SK-MEL-5 (cell line): ENCODE data around the gene TADA2B. TPM values are rescaled to one million over a fixed set of nuclear protein-coding genes. Genes with fewer than 3 reads are reported as not detected.
A peak's percentile ranks its signal among the peaks of the same experiment; 100 is the strongest.
"Not testable (repeated sequence)": the region's sequence is repeated elsewhere in the genome, so short reads cannot be mapped to it uniquely, and the experiment has no call there.

Experiments
- DNase-seq: peaks from one replicate; pipeline ENCODE4 v3.0.0-alpha.2; 2016; ENCODE audit warnings: low read depth, low spot score
- in situ Hi-C: cut with HindIII; loops from 2 replicates; pipeline ENCODE4 v1.10.0; 2016; ENCODE audit warnings: low sequenced_read_pairs, high pct_unique_total_duplicates, low pct_unique_long_range_greater_than_20kb
- total RNA-seq: library from RNA; depleted of rRNA; stranded (reverse); fragments of >200 nt; shearing (Covaris generic); gene quantifications from 2 replicates; pipeline ENCODE4 v1.2.3, GENCODE V29; 2014

The TADA2B gene
- total RNA-seq, 1 experiment from 2014 or later = 9.6 TPM

DNA sequence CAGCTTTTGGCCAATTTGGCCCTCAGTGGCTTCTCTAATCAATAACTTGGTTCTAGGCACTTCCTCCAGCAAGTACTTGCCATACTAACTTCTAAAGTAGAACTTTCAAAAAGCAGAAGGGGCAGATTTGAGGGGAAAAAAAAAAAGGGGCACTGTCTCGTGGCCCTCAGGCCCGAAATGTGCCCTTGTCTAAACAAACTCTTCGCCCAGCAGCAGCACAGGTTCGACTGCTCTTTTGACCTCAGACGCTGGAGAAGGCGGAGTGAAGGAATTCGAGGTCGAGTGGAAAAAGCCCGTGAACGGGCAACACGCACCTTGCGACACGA is 23.9 kb downstream of the TADA2B start:
- DNase-seq = no peak
- in situ Hi-C loops = no loop called here

DNA sequence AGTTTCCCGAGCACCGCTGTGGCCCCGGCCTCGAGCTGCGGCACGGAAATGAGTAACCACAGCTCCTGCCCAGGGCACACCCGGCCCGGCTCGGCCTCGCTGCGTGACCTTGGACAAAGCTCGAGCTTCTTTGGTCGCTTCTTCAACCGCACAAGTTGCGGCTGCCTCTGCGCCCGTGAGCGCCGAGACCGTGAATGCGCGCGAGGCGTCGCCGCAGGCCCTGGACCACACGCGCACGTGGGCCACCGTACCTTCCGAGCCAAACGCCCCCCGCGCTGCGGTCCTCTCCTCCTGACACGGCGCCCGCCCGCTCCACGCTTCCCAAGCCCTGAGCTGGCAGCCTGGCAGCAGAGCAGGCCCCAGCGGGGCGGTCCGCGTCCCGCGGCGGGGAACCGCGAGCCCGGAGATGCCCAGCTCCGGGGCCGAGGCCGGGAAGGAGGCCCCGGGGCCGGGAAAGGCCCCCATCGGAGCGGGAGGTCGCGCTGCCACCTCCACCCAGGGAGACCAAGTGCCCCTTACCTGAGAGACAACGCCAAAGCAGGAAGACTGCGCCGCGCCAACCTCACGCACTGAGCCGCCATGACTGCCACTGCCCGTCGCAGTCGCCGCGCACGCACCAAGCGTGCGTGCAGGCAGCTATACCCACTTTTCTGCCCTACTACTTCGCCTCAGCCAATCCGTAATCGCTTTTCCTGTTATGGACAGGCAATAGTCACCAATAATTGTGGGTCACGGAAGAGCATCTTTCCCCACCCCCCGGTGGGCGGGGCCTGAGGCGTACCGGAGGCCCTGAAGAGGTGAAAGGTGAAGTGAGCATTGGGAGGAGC is 24.5 kb downstream of the TADA2B start, which contains the start of gene GRPEL1:
GRPEL1 (minus strand) TSS at position 613 of the 827 bp plus-strand sequence; CDS start at position 581, 32 bp downstream.
- in situ Hi-C loops = no loop called here

GRCh38 chr4:7068279-7068842 is 25.2 kb downstream of the TADA2B start:
- in situ Hi-C loops = no loop called here
- DNase-seq = no peak

More for the DNA sequence above, 24.5 kb downstream of the TADA2B start, which contains the start of gene GRPEL1:
- DNase-seq = peak; percentile 99

GRCh38 chr4:7068883-7069282 is 25.7 kb downstream of the TADA2B start:
- DNase-seq = no peak
- in situ Hi-C loops = no loop called here

DNA sequence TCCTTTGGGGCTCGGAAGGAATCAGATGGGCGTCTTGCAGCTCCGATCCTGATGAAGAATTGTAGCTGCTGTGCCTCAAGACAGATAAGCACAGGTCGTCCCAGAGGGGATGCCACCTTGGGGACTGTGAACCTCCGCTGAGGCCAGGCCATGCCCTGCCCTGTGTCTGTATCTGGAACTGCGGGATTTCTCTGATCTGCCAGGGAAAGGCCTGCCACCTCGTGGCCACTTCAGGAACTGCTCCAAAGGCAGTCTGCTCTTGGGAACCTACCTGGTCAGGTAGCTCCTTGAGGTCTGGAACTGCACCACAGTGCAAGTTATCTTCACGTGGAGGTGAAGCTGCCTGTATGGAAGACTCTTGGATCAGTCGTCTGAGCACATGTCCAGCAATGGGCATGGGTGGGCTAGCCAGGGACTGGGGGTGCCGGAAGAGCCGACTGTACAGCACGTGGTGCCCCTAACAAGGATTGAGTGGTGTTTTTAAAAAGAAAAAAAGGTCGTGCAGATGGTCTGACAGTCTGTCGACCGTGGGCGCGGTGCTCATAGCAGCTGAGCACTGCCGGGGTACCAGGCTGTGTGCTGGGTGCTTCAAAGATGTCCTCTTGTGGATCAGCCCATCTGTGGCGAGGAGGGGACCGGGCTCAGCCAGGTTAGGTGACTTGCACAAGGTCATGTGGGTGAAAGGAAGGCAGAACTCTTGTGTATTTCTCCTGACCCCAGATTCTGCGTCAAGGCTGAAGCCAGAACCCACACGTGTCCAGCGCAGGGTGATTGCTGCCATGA is 27.7 kb downstream of the TADA2B start:
- DNase-seq = peak; percentile 76
- in situ Hi-C loops = no loop called here

DNA sequence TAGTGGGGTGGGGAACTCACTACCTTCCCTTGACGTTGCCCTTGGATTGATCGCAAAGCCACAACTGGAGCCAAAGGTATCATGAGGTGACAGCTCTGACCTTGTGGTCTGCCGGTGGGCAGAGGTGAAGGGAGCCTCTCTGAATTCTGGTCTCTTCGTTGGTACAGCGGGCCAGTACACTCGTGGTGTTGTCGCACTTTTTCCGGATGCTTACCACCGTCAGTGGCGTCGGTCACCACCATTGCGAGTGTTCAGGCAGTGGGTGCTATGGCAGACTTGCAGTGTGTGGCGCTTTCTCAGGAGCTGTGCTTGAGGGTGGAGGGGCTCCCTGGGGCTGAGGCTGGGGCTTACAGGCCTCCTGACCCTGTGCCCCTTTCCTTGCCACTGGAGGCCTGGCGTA is 29.9 kb downstream of the TADA2B start:
- in situ Hi-C loops = no loop called here
- DNase-seq = no peak

- in situ Hi-C loops = no loop called here
- DNase-seq = peak; percentile 82
Measured at GRCh38 chr4:7073526-7074390, 30.6 kb downstream of the TADA2B start.

DNA sequence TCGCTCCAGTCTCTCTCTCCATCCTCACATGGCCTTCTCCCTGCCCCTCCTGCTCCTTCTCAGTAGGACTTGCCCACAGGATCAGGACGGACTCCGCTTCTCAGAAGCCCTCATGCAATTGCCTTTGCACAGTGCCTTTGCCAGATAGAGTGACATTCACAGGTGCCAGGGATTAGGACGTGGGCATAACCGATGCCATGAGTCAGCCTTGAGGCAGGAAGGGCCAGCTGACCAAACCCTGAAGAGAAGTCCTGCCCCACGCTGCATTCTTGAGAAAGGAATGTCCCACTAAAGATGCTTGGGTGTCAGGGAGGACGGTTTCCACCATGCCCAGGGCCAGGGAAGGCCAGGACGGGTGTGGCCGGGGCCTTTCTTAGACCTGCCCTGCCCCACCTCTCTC is 31.3 kb downstream of the TADA2B start:
- in situ Hi-C loops = no loop called here

DNA sequence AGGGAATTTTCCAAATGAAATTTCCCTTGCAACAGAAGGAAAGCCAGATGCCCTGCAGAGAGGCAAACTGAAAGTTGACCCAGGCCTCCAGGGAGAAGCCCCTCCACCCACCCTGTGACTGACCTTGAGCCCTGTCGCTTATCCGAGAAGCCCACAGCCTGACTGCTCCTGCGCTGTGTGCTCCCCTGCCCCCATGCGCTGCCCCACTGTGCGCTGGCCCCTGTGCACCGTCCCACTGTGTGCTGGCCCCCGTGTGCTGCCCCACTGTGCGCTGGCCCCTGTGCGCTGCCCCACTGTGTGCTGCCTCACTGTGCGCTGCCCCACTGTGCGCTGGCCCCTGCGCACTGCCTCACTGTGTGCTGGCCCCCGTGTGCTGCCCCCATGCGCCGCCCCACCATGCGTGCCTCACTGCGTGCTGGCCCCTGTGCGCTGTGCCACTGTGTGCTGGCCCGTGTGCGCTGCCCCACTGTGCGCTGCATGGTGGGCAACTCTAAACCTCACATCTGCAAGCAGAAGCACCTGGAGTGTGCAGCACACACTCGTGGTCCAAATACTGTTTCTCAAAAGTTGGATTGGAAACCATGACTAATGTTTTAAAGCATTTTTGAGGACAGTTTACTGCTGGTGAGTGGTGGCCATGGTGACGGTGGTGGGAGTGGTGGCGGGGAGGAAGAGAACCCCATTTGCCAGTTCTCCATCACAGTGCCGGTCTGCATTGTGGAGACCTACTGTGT is 33.0 kb downstream of the TADA2B start:
- no peak for DNase-seq
- in situ Hi-C loops = no loop called here

More for the DNA sequence above, 31.3 kb downstream of the TADA2B start:
- DNase-seq = no peak

DNA sequence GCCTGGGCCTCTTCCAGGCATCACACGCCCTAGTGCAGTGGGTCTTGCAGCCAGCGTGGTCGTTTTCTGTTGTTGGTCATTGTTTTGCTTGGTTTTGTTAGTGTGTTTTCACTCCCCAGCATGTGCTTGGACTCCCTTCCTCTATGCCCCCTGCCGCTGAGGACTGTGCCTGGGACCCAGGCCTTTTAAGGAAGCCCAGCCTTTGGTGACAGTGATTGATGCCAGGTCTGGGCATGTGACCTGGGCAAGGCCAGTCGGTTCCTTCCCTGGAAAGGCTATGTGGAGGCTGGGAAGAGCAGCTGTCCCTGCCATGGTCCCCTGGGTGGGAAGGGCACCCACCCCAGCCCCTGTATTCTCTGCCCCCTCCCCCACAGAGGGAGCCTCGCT is 33.5 kb downstream of the TADA2B start:
- in situ Hi-C loops = no loop called here

DNA sequence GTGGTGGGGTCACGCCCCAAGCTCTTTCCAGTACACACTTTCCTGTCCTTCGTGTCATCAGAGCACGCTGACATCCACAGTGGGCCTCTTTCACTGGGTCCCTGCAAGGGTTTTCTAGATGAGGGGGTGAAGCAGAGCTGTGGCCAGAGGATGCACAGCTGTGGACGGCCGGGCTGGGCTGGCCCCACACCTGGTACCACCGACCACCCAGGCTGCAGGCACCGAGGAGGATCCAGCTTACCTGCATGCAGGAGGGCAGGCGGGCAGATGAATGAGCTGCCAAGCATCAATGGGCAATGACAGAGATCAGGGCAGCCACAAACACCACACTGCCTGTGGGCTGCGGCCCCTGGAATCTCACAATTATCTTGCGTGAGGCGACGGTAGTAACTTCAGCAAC is 34.2 kb downstream of the TADA2B start:
- in situ Hi-C loops = no loop called here
- DNase-seq = no peak

More for the DNA sequence above, 33.5 kb downstream of the TADA2B start:
- no peak for DNase-seq

- in situ Hi-C loops = no loop called here
- DNase-seq = no peak
Measured at GRCh38 chr4:7078025-7078424, 34.9 kb downstream of the TADA2B start.

- in situ Hi-C loops, DNase-seq: not testable (repeated sequence)
Measured at GRCh38 chr4:7079483-7079882, 36.3 kb downstream of the TADA2B start.

DNA sequence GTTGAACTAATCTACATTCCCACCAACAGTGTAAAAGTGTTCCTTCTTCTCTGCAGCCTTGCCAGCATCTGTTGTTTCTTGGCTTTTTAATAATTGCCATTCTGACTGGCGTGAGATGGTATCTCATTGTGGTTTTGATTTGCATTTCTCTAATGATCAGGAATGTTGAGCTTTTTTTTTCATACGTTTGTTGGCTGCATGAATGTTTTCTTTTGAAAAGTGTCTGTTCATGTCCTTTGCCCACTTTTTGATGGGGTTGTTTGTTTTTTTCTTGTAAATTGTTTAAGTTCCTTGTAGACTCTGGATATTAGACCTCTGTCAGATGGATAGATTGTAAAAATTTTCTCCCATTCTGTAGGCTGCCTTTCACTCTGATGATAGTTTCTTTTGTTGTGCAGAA is 36.7 kb downstream of the TADA2B start:
- DNase-seq, in situ Hi-C loops: not testable (repeated sequence)

DNA sequence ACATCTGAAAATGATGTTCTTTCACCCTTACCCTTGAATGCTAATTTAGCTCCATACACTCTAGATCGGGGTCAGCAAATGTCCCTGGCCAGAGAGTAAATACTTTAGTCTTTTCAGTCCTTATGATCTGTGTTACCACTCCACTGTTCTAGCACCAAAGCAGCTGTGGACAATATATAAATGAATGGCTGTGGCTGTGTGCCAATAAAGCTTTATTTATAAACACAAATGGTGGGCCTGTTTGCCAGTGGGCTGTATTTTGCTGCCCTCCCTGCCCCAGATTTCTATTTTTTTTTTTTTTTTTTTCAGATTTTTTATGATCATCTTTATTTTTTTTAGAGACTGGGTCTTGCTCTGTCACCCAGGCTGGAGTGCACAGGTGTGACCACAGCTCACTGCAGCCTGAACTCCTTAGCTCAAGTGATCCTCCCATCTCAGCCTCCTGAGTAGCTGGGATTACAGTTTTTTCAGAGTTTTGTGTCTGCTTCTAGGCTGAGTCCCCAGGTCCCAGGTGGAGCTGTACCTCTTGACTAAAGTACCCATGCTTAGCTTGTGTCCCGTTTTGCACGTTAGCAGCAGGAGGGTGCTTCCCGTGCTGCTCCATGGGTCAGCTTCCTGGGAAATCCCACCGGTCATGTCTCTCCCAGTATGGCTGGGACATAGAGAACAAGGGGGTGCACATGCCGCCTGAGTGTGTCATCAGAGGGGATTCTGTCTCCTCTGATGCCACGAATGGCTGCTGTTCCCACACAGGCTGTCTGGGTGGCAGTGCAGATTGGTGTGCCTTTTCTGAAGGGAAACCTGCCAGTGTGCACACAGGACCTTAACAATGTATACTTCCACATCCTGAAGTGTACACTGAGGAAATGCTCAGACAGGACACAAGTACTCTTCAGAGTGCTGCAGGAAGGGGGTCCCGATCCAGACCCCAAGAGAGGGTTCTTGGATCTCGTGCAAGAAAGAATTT is 40.7 kb downstream of the TADA2B start:
- in situ Hi-C loops = no loop called here
- DNase-seq = no peak

DNA sequence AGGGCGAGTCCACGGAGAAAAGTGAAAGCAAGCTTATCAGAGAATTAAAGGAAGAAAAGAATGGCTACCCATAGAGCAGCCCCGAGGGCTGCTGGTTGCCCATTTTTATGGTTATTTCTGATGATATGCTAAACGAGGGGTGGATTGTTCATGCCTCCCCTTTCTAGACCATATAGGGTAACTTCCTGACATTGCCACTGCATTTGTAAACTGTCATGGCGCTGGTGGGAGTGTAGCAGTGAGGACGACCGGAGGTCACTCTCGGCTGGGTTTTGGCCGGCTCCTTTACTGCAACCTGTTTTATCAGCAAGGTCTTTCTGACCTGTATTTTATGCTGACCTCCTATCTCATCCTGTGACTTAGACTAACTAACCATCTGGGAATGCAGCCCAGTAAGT is 41.4 kb downstream of the TADA2B start:
- in situ Hi-C loops = not testable (repeated sequence)

More for the DNA sequence above, 41.4 kb downstream of the TADA2B start:
- DNase-seq = not testable (repeated sequence)
